ENCODE results near the gene BABAM1. TPM values are rescaled to one million over a fixed set of nuclear protein-coding genes. Genes with fewer than 3 reads are reported as not detected.

BABAM1 gene
- total and polyA plus RNA-seq, 12 donors, result 64.5 to 88.2 (median 74.4) TPM

- WGBS, 2 donors, result 91% methylated on average over 25 of the region's 25 CpGs
- H3K4me3 ChIP-seq, result no peak overlapping the region
- intact Hi-C loops (cut with DNase I), result no loop called here
- DNase-seq (no peak), ATAC-seq (peak in 1 of 8 donors; percentile 1)
- peaks cover 0 to 64% (median 18%) of the 10 kb centered on the region in 9 donors for H3K36me3 ChIP-seq
- no peaks in the 10 kb centered on the region for H3K27me3 ChIP-seq
- TF ChIP-seq, protein P1, sequence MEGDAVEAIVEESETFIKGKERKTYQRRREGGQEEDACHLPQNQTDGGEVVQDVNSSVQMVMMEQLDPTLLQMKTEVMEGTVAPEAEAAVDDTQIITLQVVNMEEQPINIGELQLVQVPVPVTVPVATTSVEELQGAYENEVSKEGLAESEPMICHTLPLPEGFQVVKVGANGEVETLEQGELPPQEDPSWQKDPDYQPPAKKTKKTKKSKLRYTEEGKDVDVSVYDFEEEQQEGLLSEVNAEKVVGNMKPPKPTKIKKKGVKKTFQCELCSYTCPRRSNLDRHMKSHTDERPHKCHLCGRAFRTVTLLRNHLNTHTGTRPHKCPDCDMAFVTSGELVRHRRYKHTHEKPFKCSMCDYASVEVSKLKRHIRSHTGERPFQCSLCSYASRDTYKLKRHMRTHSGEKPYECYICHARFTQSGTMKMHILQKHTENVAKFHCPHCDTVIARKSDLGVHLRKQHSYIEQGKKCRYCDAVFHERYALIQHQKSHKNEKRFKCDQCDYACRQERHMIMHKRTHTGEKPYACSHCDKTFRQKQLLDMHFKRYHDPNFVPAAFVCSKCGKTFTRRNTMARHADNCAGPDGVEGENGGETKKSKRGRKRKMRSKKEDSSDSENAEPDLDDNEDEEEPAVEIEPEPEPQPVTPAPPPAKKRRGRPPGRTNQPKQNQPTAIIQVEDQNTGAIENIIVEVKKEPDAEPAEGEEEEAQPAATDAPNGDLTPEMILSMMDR (IDR thresholded peaks at IDR 0.05), result no peak
- no peak overlapping the region for H3K27ac ChIP-seq
- H3K4me1 ChIP-seq, result peaks cover 12 to 30% (median 25%) of the 10 kb centered on the region in 9 donors
- no peaks in the 10 kb centered on the region for H3K9me3 ChIP-seq
These were observed 35.0 kb upstream of the BABAM1 start for GRCh38 chr19:17232258-17232657.

DNA sequence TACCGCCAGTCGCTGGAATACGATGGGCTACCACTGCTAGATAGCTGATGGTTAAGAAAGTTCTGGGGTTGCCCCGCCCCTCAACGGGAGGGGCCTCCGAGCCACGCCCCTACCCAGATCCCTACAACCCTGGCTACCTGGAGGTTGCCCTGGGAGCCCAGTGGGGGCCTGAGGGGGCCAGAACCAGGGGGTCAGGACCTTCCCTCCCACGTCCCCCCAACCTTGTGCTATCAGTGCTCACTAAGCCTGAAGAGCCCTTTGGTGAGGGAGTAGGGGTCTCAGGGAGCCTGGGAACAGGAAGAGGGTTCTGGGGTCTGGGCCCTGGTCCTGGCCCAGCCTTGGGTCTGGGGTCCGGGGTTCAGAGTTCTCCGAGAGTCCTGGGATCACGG, 32.3 kb upstream of the BABAM1 start:
- ATAC-seq, result peak; percentile 65 to 71 (median 68)
- peak in 1 of 2 donors; percentile 50 for DNase-seq
- H3K9me3 ChIP-seq, result no peaks in the 10 kb centered on the region
- TF ChIP-seq, protein P1 (IDR thresholded peaks at IDR 0.05), result no peak
- peak overlapping the region in 9 of 10 donors; percentile 49 to 83 (median 79) for H3K27ac ChIP-seq
- WGBS, 2 donors, result 39 to 40% methylated on average over 11 of the region's 11 CpGs
- peaks cover 12 to 26% (median 21%) of the 10 kb centered on the region in 9 donors for H3K4me1 ChIP-seq
- H3K36me3 ChIP-seq, result peaks cover 0 to 67% (median 18%) of the 10 kb centered on the region in 9 donors
- intact Hi-C loops (cut with DNase I), result loop anchor here in 1 of 10 donors (5.0 kb wide), 1 partner anchor 168 kb away; no protein-coding TSS in a partner anchor
- no peaks in the 10 kb centered on the region for H3K27me3 ChIP-seq
- H3K4me3 ChIP-seq, result peak overlapping the region; percentile 5 to 67 (median 58)

DNA sequence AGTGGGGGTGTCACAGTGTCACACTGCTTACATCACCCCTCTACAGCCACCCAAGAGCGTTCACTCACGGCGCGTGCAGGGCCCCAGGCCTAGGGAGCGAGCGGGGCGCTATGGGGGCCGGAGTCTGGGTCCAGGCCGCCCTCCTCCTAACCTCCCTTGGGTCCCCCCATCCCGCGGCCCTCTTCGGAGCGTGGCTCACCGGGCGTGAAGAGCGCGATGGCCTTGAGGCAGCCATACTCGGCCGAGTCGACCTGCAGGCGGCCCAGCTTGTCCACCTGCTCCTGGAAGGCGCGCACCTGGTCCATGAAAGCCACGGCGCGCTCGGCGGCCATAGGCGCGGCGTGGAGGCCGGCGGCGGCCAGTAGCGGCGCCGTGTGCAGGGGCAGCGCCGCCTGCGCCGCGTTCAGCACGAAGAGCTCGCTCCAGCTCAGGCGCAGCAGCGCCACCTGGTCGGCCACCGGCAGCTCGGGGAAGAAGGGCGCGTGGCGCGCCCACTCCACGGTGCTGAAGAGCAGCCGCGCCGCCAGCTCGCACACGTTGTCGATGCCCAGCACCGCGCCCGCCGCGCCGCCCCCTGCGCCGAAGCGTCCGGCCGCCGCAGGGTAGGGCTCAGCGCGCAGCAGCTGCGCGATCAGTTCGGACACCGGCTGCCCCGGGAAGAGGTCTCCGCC, 31.8 kb upstream of the BABAM1 start:
- DNase-seq, result peak in 1 of 2 donors; percentile 77
- peak overlapping the region in 9 of 10 donors; percentile 49 to 83 (median 79) for H3K27ac ChIP-seq
- H3K4me3 ChIP-seq, result peak overlapping the region; percentile 5 to 67 (median 58)
- H3K27me3 ChIP-seq, result no peaks in the 10 kb centered on the region
- H3K9me3 ChIP-seq, result no peaks in the 10 kb centered on the region
- peak; percentile 84 to 94 (median 88) for ATAC-seq
- TF ChIP-seq, protein P1 (IDR thresholded peaks at IDR 0.05), result peak; percentile 15 to 81 (median 50)
- intact Hi-C loops (cut with DNase I), result loop anchor here in 1 of 10 donors (5.0 kb wide), 1 partner anchor 168 kb away; no protein-coding TSS in a partner anchor
- peaks cover 0 to 68% (median 18%) of the 10 kb centered on the region in 9 donors for H3K36me3 ChIP-seq
- peaks cover 12 to 29% (median 21%) of the 10 kb centered on the region in 9 donors for H3K4me1 ChIP-seq
- 7 to 8% methylated on average over 69 to 80 of the region's 80 CpGs for WGBS, 2 donors

DNA sequence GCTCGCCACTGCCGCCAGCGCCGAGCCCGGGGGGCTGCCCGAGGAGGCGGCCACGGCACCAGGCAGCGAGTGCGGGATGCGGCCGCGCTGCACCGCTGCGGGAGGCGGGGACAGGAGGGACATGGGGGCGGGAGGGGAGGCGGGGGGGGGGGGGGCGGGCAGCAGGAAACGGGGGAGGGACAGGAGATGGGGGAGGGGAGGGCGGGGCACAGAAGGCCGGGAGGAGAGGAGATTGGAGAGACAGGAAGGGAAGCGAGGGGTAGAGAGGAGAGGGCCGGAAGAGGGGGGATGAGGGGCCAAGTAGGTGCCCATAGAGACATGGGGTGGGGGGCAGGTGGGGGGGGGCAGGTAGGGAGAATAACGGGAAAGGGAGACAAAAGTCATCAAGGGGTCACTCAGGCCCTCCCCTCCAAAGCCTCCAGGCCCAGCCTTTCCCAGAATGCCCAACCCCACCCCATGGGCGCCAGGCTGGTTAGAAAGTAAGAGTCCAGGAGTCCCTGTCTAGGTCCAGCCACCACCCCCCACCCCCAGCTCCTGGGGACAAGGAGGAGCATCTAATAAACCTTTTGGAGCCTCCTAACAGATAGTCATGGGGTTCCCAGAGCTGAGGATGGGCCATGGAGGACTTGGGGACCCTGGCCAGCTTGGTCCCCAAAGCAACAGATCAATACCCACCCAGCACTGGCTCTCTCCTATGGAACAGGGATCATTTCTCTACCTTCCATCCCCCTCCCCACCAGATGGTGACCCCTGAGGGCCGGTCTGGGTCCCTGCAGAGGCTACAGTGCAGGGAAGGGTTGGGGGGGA, 31.1 kb upstream of the BABAM1 start:
- Histone ChIP-seq H3K27me3 (no peaks in the 10 kb centered on the region), H3K4me3 (peak overlapping the region in 9 of 10 donors; percentile 42 to 67 (median 59)), H3K9me3 (no peaks in the 10 kb centered on the region), H3K27ac (peak overlapping the region in 9 of 10 donors; percentile 49 to 85 (median 79)), H3K4me1 (peaks cover 12 to 30% (median 22%) of the 10 kb centered on the region in 9 donors), H3K36me3 (peaks cover 0 to 64% (median 18%) of the 10 kb centered on the region in 9 donors)
- DNase-seq (no peak), ATAC-seq (peak in 7 of 8 donors; percentile 10 to 52 (median 29))
- TF ChIP-seq, protein P1 (IDR thresholded peaks at IDR 0.05), result no peak
- WGBS, 2 donors, result 8 to 9% methylated on average over 18 to 22 of the region's 27 CpGs
- intact Hi-C loops (cut with DNase I), result loop anchor here in 1 of 10 donors (5.0 kb wide), 1 partner anchor 169 kb away; no protein-coding TSS in a partner anchor
